SJCRH30 (cell line): ENCODE results near the gene CACNA1A. TPM values are rescaled to one million over a fixed set of nuclear protein-coding genes. Genes with fewer than 3 reads are reported as not detected.
"Not testable (repeated sequence)": the region's sequence is repeated elsewhere in the genome, so short reads cannot be mapped to it uniquely, and the experiment has no call there.

Source experiments
- DNase-seq, 2 experiments: peaks; one replicate each; pipeline ENCODE4 v3.0.0-alpha.2; 2015 to 2020
- H3K27ac ChIP-seq: fragments of 250-450 bp; sonication (Bioruptor Pico); 2 replicates; pipeline ENCODE4 v1.5.1; 2020; ENCODE audit warnings: mild to moderate bottlenecking, moderate library complexity
- H3K27me3 ChIP-seq: fragments of 250-450 bp; sonication (Bioruptor Pico); 2 replicates; pipeline ENCODE4 v1.5.1; 2020; ENCODE audit warnings: mild to moderate bottlenecking, moderate library complexity
- H3K36me3 ChIP-seq: fragments of 250-450 bp; sonication (Bioruptor Pico); 2 replicates; pipeline ENCODE4 v1.5.1; 2020; ENCODE audit warnings: mild to moderate bottlenecking, moderate library complexity
- H3K4me1 ChIP-seq: fragments of 250-450 bp; sonication (Bioruptor Pico); 2 replicates; pipeline ENCODE4 v1.5.1; 2020; ENCODE audit warnings: mild to moderate bottlenecking, moderate library complexity
- H3K4me3 ChIP-seq: fragments of 250-450 bp; sonication (Bioruptor Pico); 2 replicates; pipeline ENCODE4 v1.5.1; 2020; ENCODE audit warnings: mild to moderate bottlenecking, moderate library complexity
- H3K9me3 ChIP-seq: fragments of 250-450 bp; sonication (Bioruptor Pico); replicated peaks from 2 replicates; pipeline ENCODE4 v1.5.1; 2020; ENCODE audit warnings: mild to moderate bottlenecking, moderate library complexity
- total RNA-seq: library from RNA; depleted of rRNA; stranded (reverse); fragments of >200 nt; shearing (Covaris generic); gene quantifications from 2 replicates; pipeline ENCODE4 v1.2.3, GENCODE V29; 2014; rRNA removed

CACNA1A gene
- total RNA-seq = 0.12 TPM in 1 of 2 replicates, not detected in the other

- Histone ChIP-seq H3K9me3 (no peaks in the 10 kb centered on the region), H3K4me1 (no peaks in the 10 kb centered on the region), H3K27me3 (peaks cover 23% of the 10 kb centered on the region), H3K36me3 (no peaks in the 10 kb centered on the region), H3K27ac (no peak within 1 kb of the TSS), H3K4me3 (no peak within 1 kb of the TSS)
- DNase-seq = no peak
These were observed at the start of gene CACNA1A for GRCh38 chr19:13506471-13506820. CACNA1A (minus strand) TSS chr19:13506479; CDS start chr19:13506224, 255 bp downstream.

DNA sequence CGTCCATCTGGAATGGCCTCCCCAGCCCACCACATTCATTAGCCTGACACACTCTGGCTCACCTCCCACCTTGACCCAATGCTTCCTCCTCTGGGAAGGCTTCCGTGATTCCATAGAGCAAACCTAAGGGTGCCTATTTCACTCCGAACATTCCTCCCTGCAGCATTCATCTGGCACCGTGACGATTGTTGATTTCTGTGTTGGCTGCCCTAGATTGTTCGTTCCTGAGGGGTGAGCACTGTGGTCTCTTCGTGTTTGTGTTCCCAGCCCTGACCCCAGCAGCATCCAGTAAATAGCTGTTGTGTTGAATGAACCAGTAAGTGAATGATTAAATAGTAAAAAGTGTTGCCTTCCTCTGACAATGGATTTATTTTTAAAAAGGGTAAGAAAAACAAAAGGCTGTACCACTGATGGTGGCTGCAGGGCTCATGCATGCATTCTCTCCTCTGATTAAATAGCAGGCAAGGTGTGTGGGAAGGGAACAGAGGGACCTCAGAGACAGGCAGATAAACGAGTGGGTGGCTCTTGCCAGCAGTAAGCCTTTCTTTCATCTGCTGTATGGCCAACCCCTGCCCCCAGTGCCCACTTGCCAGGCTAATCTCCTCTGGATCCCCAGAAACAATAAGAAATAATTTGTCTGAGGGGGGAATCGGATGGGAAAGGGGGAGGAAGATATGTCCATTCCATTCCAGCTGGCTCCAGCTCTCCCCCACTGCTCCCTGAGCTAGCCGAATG lies 48.4 kb upstream of the CACNA1A start:
- DNase-seq = no peak
- H3K27ac ChIP-seq = no peak overlapping the region
- H3K9me3 ChIP-seq = no peaks in the 10 kb centered on the region
- H3K4me1 ChIP-seq = no peaks in the 10 kb centered on the region
- H3K36me3 ChIP-seq = no peaks in the 10 kb centered on the region
- no peaks in the 10 kb centered on the region for H3K27me3 ChIP-seq
- no peak overlapping the region for H3K4me3 ChIP-seq

DNA sequence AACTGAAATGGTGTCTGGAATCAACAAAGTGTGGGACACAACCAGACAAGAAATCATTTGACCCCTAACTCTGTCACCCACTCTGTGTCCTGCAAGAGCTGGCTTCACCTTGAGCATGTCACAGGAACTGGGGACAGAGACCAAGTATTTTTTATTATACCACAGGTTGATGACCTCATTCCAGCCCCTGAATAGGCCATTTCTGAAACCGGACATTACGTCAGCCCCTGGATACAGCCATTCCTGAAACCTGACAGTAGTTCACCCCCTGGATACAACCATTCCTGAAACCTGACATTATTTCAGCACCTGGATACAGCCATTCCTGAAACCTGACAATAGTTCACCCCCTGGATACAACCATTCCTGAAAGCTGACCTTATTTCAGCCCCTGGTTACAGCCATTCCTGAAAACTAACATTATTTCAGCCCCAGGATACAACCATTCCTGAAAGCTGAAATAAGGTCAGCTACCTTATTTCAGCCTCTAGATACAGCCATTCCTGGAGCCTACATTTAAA lies 47.7 kb upstream of the CACNA1A start:
- Histone ChIP-seq H3K36me3 (no peaks in the 10 kb centered on the region), H3K27ac (no peak overlapping the region), H3K9me3 (no peaks in the 10 kb centered on the region), H3K4me1 (no peaks in the 10 kb centered on the region), H3K4me3 (no peak overlapping the region), H3K27me3 (no peaks in the 10 kb centered on the region)
- no peak for DNase-seq

GRCh38 chr19:13548131-13548530 lies 41.9 kb upstream of the CACNA1A start:
- no peak for DNase-seq
- H3K27ac ChIP-seq = no peak overlapping the region
- H3K4me1 ChIP-seq = no peaks in the 10 kb centered on the region
- H3K36me3 ChIP-seq = no peaks in the 10 kb centered on the region
- H3K27me3 ChIP-seq = no peaks in the 10 kb centered on the region
- no peak overlapping the region for H3K4me3 ChIP-seq
- 0 out of 2 replicates have a peak, but pooled peaks cover 3% of the 10 kb centered on the region for H3K9me3 ChIP-seq

DNA sequence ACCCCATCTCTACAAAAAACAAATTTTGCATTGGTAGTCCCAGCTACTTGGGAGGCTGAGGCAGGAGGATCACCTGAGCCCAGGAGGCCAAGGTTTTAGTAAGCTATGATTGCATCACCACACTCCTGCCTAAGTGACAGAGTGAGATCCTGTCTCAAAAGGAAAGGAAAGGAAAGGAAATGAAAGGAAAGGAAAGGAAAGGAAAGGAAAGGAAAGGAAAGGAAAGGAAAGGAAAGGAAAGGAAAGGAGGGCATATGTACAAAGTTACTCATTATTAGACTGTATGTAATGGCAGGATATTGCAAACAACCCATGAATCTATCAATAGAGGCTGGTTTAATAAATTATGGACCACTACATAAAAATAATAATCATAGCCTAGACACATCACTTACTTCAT lies 40.8 kb upstream of the CACNA1A start:
- no peak overlapping the region for H3K27ac ChIP-seq
- no peaks in the 10 kb centered on the region for H3K27me3 ChIP-seq
- DNase-seq = no peak
- 0 out of 2 replicates have a peak, but pooled peaks cover 3% of the 10 kb centered on the region for H3K9me3 ChIP-seq
- no peaks in the 10 kb centered on the region for H3K4me1 ChIP-seq
- H3K4me3 ChIP-seq = no peak overlapping the region
- no peaks in the 10 kb centered on the region for H3K36me3 ChIP-seq

DNA sequence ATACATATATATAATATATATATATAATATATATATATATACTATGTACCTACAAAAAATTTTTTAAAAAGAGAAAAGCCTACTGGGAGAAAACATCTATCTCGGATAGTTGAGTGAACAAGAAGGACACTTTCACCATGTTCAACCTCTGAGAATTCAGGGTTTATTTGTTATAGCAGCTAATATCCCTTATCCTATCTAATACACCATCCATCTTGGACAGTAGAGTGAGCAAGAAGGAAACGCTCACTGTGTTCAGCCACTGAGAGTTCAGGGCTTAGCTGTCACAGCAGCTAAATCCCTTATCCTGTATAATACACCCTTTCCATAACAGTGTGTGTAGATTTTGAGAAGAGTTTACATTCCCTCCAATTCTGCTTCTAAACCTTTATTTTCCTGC lies 38.1 kb upstream of the CACNA1A start:
- Histone ChIP-seq H3K4me1 (no peaks in the 10 kb centered on the region), H3K9me3 (0 out of 2 replicates have a peak, but pooled peaks cover 3% of the 10 kb centered on the region), H3K27me3 (no peaks in the 10 kb centered on the region), H3K27ac (no peak overlapping the region), H3K4me3 (no peak overlapping the region), H3K36me3 (no peaks in the 10 kb centered on the region)
- DNase-seq = no peak

DNA sequence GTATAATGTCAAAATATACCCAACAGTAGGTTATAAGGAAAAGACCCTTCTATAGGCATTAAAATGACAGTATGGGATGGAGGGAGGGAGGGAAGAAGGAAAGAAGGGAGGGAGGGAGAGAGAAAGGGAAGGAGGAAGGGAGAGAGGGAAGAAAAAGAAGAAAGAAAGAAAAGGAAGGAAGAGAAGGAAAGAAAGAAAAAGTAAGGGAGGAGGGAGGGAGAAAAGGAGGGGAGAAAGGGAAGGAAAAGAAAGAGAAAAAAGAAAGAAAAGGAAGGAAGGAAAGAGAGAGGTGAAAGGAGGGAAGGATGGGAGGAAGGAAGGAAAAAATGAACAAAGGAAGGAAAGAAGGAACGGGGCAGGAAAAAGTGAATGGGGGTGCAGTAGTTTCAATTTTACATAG lies 35.3 kb upstream of the CACNA1A start:
- Histone ChIP-seq H3K36me3 (no peaks in the 10 kb centered on the region), H3K4me1 (no peaks in the 10 kb centered on the region), H3K27me3 (no peaks in the 10 kb centered on the region), H3K9me3 (peaks cover 5% of the 10 kb centered on the region; the same call in 1 of the 2 replicates), H3K4me3 (no peak overlapping the region), H3K27ac (no peak overlapping the region)
- no peak for DNase-seq

GRCh38 chr19:13539332-13539731 lies 33.1 kb upstream of the CACNA1A start:
- H3K27ac ChIP-seq = no peak overlapping the region
- no peaks in the 10 kb centered on the region for H3K36me3 ChIP-seq
- no peaks in the 10 kb centered on the region for H3K27me3 ChIP-seq
- H3K4me1 ChIP-seq = no peaks in the 10 kb centered on the region
- H3K4me3 ChIP-seq = no peak overlapping the region
- peaks cover 2% of the 10 kb centered on the region; the same call in 1 of the 2 replicates for H3K9me3 ChIP-seq
- no peak for DNase-seq

- H3K9me3 ChIP-seq = peaks cover 2% of the 10 kb centered on the region; the same call in 1 of the 2 replicates
- no peak for DNase-seq
- no peaks in the 10 kb centered on the region for H3K36me3 ChIP-seq
- no peaks in the 10 kb centered on the region for H3K4me1 ChIP-seq
- H3K4me3 ChIP-seq = no peak overlapping the region
- no peaks in the 10 kb centered on the region for H3K27me3 ChIP-seq
- no peak overlapping the region for H3K27ac ChIP-seq
These were observed 32.4 kb upstream of the CACNA1A start for GRCh38 chr19:13538601-13539253.

DNA sequence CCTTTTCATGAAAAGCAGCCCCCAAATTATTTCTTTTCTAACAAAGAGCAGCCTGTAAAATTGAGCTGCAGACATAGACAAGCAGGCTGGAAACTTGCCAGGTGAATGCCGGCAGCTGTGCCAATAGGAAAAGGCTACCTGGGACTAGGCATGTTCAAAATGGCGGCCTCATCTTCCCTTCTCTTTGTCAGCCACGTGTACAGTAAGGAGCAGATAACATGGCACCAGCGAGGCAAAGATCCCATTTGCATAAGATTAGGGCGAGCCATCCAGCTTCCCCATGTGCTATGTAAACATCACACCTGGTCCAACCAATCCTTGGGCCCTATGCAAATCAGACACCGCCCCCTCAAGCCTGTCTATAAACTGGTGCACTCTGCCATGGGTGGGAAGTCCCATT lies 31.2 kb upstream of the CACNA1A start:
- no peaks in the 10 kb centered on the region for H3K36me3 ChIP-seq
- H3K4me3 ChIP-seq = no peak overlapping the region
- H3K27ac ChIP-seq = no peak overlapping the region
- DNase-seq = peak; percentile 13 to 38
- no peaks in the 10 kb centered on the region for H3K27me3 ChIP-seq
- peaks cover 2% of the 10 kb centered on the region; the same call in 1 of the 2 replicates for H3K9me3 ChIP-seq
- H3K4me1 ChIP-seq = no peaks in the 10 kb centered on the region

DNA sequence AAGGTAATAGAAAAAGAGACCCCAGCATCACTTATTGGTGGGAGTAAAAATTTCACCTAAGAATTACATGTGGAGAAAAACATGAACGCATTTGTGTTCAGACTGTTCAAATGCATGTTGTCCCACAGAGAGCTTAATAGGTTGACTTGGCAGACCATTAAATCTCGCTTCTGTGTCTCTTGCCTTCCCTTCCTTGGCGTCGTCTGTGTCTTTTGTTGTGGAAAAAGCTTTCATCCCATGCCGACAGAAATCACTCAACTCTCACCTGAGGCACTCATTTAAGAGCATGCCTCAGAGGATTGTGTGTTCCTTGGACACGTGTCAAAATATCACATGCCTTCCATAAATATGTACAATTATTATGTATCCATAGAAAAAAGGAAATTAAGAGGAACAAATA lies 24.4 kb upstream of the CACNA1A start:
- no peaks in the 10 kb centered on the region for H3K36me3 ChIP-seq
- H3K4me3 ChIP-seq = no peak overlapping the region
- H3K27ac ChIP-seq = no peak overlapping the region
- no peaks in the 10 kb centered on the region; the same call in 1 of the 2 replicates for H3K27me3 ChIP-seq
- no peaks in the 10 kb centered on the region for H3K9me3 ChIP-seq
- no peak for DNase-seq
- no peaks in the 10 kb centered on the region for H3K4me1 ChIP-seq

DNA sequence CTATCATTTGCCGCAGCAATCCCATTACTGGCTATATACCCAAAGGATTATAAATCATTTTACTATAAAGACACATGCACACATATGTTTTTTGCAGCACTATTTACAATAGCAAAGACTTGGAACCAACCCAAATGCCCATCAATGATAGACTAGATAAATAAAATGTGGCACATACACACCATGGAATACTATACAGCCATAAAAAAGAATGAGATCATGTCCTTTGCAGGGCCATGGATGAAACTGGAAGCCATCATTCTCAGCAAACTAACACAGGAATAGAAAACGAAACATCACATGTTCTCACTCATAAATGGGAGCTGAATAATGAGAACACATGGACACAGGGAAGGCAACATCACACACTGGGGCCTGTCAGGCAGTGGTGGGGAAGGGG lies 23.4 kb upstream of the CACNA1A start:
- H3K36me3 ChIP-seq, DNase-seq, H3K4me1 ChIP-seq, H3K9me3 ChIP-seq, H3K4me3 ChIP-seq, H3K27me3 ChIP-seq, H3K27ac ChIP-seq: not testable (repeated sequence)

DNA sequence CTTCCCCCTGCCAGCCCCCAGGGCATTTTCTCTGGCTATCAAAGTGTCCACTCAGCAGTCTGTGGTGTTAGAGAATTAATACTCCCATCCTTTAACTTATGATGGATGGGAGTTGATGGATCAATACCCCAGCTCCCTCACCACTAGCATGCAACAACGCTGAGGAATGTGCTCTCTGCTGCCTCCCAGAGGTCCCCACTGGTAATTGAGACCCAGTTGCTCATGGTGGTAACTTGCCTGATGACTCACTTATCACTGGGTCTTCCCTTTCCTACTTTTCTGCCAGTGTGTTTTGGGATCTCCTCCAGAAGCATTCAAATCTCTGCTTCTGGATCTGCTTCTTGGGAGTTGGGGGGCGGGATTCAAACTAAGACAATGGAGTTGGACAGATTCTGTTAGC lies 20.3 kb upstream of the CACNA1A start:
- Histone ChIP-seq H3K4me3 (no peak overlapping the region), H3K27me3 (no peaks in the 10 kb centered on the region), H3K27ac (no peak overlapping the region), H3K36me3 (no peaks in the 10 kb centered on the region), H3K9me3 (peaks cover 3% of the 10 kb centered on the region; the same call in 1 of the 2 replicates), H3K4me1 (no peaks in the 10 kb centered on the region)
- DNase-seq = peak; percentile 29 to 62

DNA sequence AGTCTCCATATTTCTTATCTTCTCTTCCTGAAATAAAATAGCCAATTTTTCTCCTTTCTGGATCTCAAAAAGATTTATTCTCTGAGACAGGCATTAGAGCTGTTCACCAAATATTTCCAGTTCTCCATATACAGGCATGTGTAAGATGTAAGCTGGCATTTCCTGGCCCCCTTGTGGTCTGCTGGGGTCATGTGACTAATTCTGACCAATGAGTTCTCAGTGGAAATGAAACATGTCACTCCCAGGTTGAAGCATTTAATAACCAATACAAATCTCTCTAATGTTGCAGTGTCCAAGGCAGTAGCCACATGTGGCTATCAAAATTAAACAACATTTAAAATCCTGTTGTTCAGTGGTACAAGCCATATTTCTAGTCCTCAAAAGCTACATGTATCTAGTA lies 14.8 kb upstream of the CACNA1A start:
- Histone ChIP-seq H3K36me3 (no peaks in the 10 kb centered on the region), H3K4me3 (no peak overlapping the region), H3K27ac (no peak overlapping the region), H3K9me3 (peaks cover 6% of the 10 kb centered on the region), H3K4me1 (no peaks in the 10 kb centered on the region), H3K27me3 (no peaks in the 10 kb centered on the region; the same call in 1 of the 2 replicates)
- peak in 1 of 2 experiments; percentile 34 for DNase-seq

- Histone ChIP-seq H3K4me3 (no peak overlapping the region), H3K9me3 (no peaks in the 10 kb centered on the region; the same call in 1 of the 2 replicates), H3K36me3 (no peaks in the 10 kb centered on the region), H3K4me1 (no peaks in the 10 kb centered on the region), H3K27ac (no peak overlapping the region), H3K27me3 (peaks cover 5% of the 10 kb centered on the region)
- DNase-seq = no peak
These were observed 5.7 kb upstream of the CACNA1A start for GRCh38 chr19:13511947-13512346.
